MM.1S (cell line): Measurements from ENCODE around the gene TTC7B.

Source experiments
- CTCF ChIP-seq: fragments of 300-600 bp; sonication (generic); IDR thresholded peaks from 2 replicates; pipeline ENCODE4 v1.5.1; 2016; ENCODE audit warnings: antibody characterized with exemption, low read length, mixed read lengths
- EZH2 ChIP-seq: fragments of 300-600 bp; sonication (generic); optimal IDR thresholded peaks from 2 replicates; pipeline ENCODE3; 2017; ENCODE audit warnings: low read depth, mild to moderate bottlenecking, antibody characterized with exemption, low read length, mixed read lengths
- EZH2phosphoT487 ChIP-seq: fragments of 300-600 bp; sonication (generic); IDR thresholded peaks from 2 replicates; pipeline ENCODE4 v1.6.1; 2018; ENCODE audit warnings: antibody characterized with exemption, low read length

DNA sequence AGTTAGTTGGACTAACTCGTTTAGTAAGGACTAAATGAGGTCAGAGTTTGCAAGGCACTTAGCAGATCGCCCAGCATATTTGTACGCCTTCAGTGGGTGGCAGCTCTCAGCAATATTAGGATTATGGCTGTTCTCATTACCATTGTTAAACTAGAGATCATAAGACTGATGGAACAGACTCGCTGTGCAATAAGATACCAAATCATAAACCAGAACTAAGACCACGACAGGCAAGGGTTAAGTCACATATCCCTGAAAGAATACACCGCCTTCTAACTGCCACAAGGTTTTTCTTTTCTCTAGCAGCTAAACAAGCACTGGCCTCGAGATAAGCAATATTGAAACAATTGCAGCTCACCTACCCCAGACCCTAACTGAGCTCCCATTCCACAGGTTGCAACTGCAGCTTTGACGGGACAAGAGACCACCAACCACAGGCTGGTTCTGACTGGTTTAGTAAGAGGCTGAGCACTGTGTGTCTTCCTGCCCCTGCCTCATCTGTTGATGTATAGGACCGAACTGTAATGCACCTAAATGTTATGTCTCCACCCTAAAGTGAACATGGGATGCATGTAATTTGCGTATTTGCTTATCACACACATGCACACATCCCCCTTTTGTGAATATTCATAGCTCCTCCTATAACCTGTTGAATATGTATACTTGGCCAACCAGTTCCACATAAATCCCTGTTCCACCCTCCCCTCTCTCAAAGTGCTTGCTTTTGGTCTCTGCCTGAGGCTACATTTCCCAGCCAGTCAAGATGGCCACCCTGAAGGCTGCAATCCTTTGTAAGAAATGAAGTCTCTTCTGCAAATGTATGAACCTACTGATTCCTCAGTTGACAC, 266.2 kb downstream of the TTC7B start:
- TF ChIP-seq CTCF: no peak
- no peak for TF ChIP-seq EZH2
- no peak for TF ChIP-seq EZH2phosphoT487
